Parathyroid adenoma (tissue), 2 donors: ENCODE data around the gene ITGA8.
A peak's percentile ranks its signal among the peaks of the same experiment; 100 is the strongest.

Source experiments
- H2AFZ ChIP-seq: fragments of 300-600 bp; sonication (generic); one replicate; pipeline ENCODE4 v1.7.0; 2017; ENCODE audit warnings: antibody characterized with exemption, mild to moderate bottlenecking
- H3K27ac ChIP-seq: fragments of 300-600 bp; sonication (generic); one replicate; pipeline ENCODE4 v1.7.0; 2017
- H3K27me3 ChIP-seq: fragments of 300-600 bp; sonication (generic); one replicate; pipeline ENCODE4 v1.7.0; 2017; ENCODE audit warnings: low read length; ENCODE audit not compliant: control insufficient read depth, insufficient read depth
- H3K36me3 ChIP-seq: fragments of 300-600 bp; sonication (generic); one replicate; pipeline ENCODE4 v1.7.0; 2017; ENCODE audit warnings: low read length; ENCODE audit not compliant: control insufficient read depth, insufficient read depth
- H3K4me1 ChIP-seq: fragments of 300-600 bp; sonication (generic); one replicate; pipeline ENCODE4 v1.7.0; 2017; ENCODE audit warnings: control low read depth
- H3K4me2 ChIP-seq: fragments of 300-600 bp; sonication (generic); one replicate; pipeline ENCODE4 v1.7.0; 2017; ENCODE audit warnings: low read length
- H3K4me3 ChIP-seq: fragments of 300-600 bp; sonication (generic); one replicate; pipeline ENCODE4 v1.7.0; 2017; ENCODE audit warnings: low read depth, low read length
- H3K79me2 ChIP-seq: fragments of 300-600 bp; sonication (generic); one replicate; pipeline ENCODE4 v1.7.0; 2017; ENCODE audit warnings: control low read depth
- H3K9ac ChIP-seq: fragments of 300-600 bp; sonication (generic); one replicate; pipeline ENCODE4 v1.7.0; 2017; ENCODE audit warnings: mild to moderate bottlenecking
- H3K9me3 ChIP-seq: fragments of 300-600 bp; sonication (generic); one replicate; pipeline ENCODE4 v1.7.0; 2017; ENCODE audit warnings: low read length; ENCODE audit not compliant: control insufficient read depth
- CTCF ChIP-seq: fragments of 300-600 bp; sonication (generic); IDR thresholded peaks from one replicate; pipeline ENCODE4 v1.7.0; 2017; ENCODE audit warnings: antibody characterized with exemption, mild to moderate bottlenecking
- donor health status: primary hyperparathyroidism.

Gene ITGA8

DNA sequence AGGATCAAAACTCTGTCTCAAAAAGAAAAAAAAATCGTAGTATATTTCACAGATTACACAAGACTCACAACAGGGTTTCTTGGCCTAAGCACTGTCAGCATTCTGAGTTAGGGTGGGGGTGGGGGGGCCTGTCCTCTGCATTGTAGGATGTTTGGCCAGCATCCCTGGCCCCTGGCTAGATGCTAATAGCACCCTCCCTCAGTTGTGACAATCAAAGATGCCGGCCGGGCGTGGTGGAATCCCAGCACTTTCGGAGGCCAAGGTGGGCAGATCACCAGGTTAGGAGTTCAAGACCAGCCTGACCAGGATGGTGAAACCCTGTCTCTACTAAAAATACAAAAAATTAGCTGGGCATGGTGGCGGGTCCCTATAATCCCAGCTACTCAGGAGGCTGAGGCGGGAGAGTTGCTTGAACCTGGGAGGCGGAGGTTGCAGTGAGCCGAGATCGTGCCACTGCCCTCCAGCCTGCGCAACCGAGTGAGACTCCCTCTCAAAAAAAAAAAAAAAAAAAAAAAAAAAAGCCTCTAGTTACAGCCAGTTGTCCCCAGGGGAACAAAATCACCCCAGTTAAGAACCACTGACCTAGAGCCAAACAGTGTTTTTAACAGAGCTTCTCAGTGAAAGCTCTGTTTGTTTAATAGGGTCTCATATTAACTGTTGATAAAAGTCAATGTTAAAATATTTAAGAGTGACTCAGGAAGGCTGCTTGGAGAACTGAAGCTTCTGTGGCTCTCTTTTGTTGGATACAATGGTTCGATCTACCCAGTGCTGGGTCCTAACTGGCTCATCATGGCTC lies 187.6 kb downstream of the ITGA8 start:
- no peak overlapping the region for H2AFZ ChIP-seq
- no peaks in the 10 kb centered on the region for H3K9me3 ChIP-seq
- no peaks in the 10 kb centered on the region for H3K27me3 ChIP-seq
- no peaks in the 10 kb centered on the region for H3K79me2 ChIP-seq
- no peak for TF ChIP-seq CTCF
- peaks cover 17% of the 10 kb centered on the region for H3K4me1 ChIP-seq
- H3K27ac ChIP-seq: no peak overlapping the region
- peak overlapping the region; percentile 26 for H3K4me2 ChIP-seq
- H3K9ac ChIP-seq: no peak overlapping the region
- H3K36me3 ChIP-seq: no peaks in the 10 kb centered on the region
- H3K4me3 ChIP-seq: no peak overlapping the region

- Histone ChIP-seq H3K4me2 (peak overlapping the region; percentile 40), H3K9me3 (no peaks in the 10 kb centered on the region), H3K79me2 (no peaks in the 10 kb centered on the region), H3K4me1 (peaks cover 19% of the 10 kb centered on the region), H3K9ac (peak overlapping the region; percentile 54), H2AFZ (peak overlapping the region; percentile 29), H3K27me3 (no peaks in the 10 kb centered on the region), H3K4me3 (no peak overlapping the region), H3K36me3 (no peaks in the 10 kb centered on the region), H3K27ac (no peak overlapping the region)
- TF ChIP-seq CTCF: no peak
Observed at GRCh38 chr10:15528859-15529239, 190.9 kb downstream of the ITGA8 start.

DNA sequence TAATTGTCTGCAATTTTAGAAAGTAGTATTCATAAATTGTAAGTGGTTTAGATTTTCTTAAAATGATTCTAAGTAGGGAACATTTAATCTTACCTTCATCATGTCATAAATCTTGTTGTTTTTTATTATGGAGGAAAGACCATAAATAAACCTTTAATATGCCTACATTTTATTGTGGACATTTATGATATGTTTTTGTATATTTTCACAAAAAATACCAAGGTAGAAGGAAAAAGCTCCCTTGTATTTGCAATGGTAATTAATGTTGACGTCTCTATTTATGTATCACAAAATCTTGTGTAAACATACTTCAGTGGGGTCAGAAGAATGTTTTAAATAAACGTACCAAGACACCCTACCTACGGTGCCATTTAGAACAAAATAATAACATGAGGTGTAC lies 193.0 kb downstream of the ITGA8 start:
- no peak overlapping the region for H3K9ac ChIP-seq
- TF ChIP-seq CTCF: no peak

GRCh38 chr10:15521328-15521903 lies 198.3 kb downstream of the ITGA8 start:
- Histone ChIP-seq H3K9ac (no peak overlapping the region), H3K4me2 (no peak overlapping the region), H3K4me1 (no peaks in the 10 kb centered on the region), H2AFZ (no peak overlapping the region), H3K4me3 (no peak overlapping the region), H3K27ac (no peak overlapping the region), H3K36me3 (no peaks in the 10 kb centered on the region), H3K27me3 (no peaks in the 10 kb centered on the region), H3K9me3 (no peaks in the 10 kb centered on the region), H3K79me2 (no peaks in the 10 kb centered on the region)
- no peak for TF ChIP-seq CTCF

More for the DNA sequence above, 193.0 kb downstream of the ITGA8 start:
- Histone ChIP-seq H3K27ac (peak overlapping the region; percentile 43), H3K4me3 (no peak overlapping the region), H3K4me1 (peaks cover 19% of the 10 kb centered on the region), H3K9me3 (no peaks in the 10 kb centered on the region), H3K36me3 (no peaks in the 10 kb centered on the region), H2AFZ (no peak overlapping the region), H3K79me2 (no peaks in the 10 kb centered on the region), H3K27me3 (no peaks in the 10 kb centered on the region), H3K4me2 (no peak overlapping the region)
